HEK293T (cell line): ENCODE measurements around the gene CDK13.

Experiments
- L3MBTL2 ChIP-seq: fragments of 450-650 bp; conservative IDR thresholded peaks from 2 replicates; pipeline ENCODE4 v1.6.1; 2016; ENCODE audit warnings: mild to moderate bottlenecking
- PKNOX1 ChIP-seq: fragments of 450-650 bp; IDR thresholded peaks from 2 replicates; pipeline ENCODE4 v1.6.1; 2016

GRCh38 chr7:40097728-40098127 is 147.7 kb downstream of the CDK13 start:
- no peak for TF ChIP-seq L3MBTL2
- TF ChIP-seq PKNOX1, result peak; percentile 15; the same call in 1 of the 2 replicates
